Ectodermal cell (in vitro differentiated cells): ENCODE measurements around the gene KLK11.

Experiments
- H3K27ac ChIP-seq: 2 replicates; pipeline ENCODE4 v1.7.0; 2013; ENCODE audit warnings: mild to moderate bottlenecking, low read depth, low read length; ENCODE audit not compliant: insufficient read depth, poor library complexity, severe bottlenecking
- H3K27me3 ChIP-seq: 2 replicates; pipeline ENCODE4 v1.7.0; 2013; ENCODE audit warnings: mild to moderate bottlenecking, low read length; ENCODE audit not compliant: insufficient read depth, control insufficient read depth, poor library complexity, severe bottlenecking
- H3K36me3 ChIP-seq: one replicate; pipeline ENCODE4 v1.7.0; 2013; ENCODE audit warnings: low read length; ENCODE audit not compliant: control insufficient read depth, insufficient read depth
- H3K4me1 ChIP-seq: one replicate; pipeline ENCODE4 v1.7.0; 2013; ENCODE audit warnings: low read length; ENCODE audit not compliant: control insufficient read depth, insufficient read depth
- H3K4me3 ChIP-seq: 2 replicates; pipeline ENCODE4 v1.7.0; 2013; ENCODE audit warnings: low read depth, low read length, control low read depth; ENCODE audit not compliant: insufficient read depth
- H3K9me3 ChIP-seq: 2 replicates; pipeline ENCODE4 v1.7.0; 2013; ENCODE audit warnings: mild to moderate bottlenecking, low read length, moderate library complexity; ENCODE audit not compliant: control insufficient read depth
- WGBS, 2 experiments: methylation state at CpG; one replicate each; pipeline ENCODE4 v1.1.7; 2013; ENCODE audit warnings: missing lambda C conversion rate in 2 of 2; 5-methylcytosine and 5-hydroxymethylcytosine counted together

The KLK11 gene

DNA sequence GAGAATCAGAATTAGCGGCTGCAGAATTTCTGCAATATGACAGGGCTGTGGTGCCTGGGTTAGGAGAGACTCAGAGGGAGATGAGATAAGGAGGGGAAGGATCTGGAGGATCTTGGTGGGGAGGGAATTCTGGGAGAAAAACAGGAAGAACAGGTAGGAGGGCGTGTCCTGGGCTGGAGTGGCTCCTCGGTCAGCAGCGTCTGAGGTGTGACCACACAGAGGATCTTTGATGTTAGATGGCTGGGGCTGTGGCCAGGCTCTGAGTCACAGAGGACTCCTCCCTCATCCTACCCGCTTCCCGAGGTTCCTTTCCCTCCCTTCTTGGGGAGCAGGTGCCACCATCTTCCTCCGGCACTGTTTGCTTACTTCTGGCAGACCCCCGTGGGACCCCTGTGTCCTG, 50.6 kb downstream of the KLK11 start:
- H3K4me1 ChIP-seq = peaks cover 14% of the 10 kb centered on the region
- WGBS, 2 experiments = 56 to 59% methylated on average over 8 of the region's 8 CpGs
- no peak overlapping the region for H3K27ac ChIP-seq
- no peak overlapping the region for H3K4me3 ChIP-seq
- H3K9me3 ChIP-seq = no peaks in the 10 kb centered on the region
- H3K27me3 ChIP-seq = peaks cover 1% of the 10 kb centered on the region
- no peaks in the 10 kb centered on the region for H3K36me3 ChIP-seq

- peaks cover 10% of the 10 kb centered on the region for H3K4me1 ChIP-seq
- no peaks in the 10 kb centered on the region for H3K36me3 ChIP-seq
- no peaks in the 10 kb centered on the region for H3K9me3 ChIP-seq
- 56 to 64% methylated on average over 7 to 8 of the region's 9 CpGs for WGBS, 2 experiments
- no peak overlapping the region for H3K27ac ChIP-seq
- H3K27me3 ChIP-seq = no peaks in the 10 kb centered on the region
- H3K4me3 ChIP-seq = no peak overlapping the region
Measured at GRCh38 chr19:50974702-50975556, 51.5 kb downstream of the KLK11 start.

GRCh38 chr19:50972795-50973376, 53.5 kb downstream of the KLK11 start:
- Histone ChIP-seq H3K36me3 (no peaks in the 10 kb centered on the region), H3K27ac (no peak overlapping the region), H3K4me3 (no peak overlapping the region), H3K9me3 (no peaks in the 10 kb centered on the region), H3K4me1 (peaks cover 4% of the 10 kb centered on the region), H3K27me3 (no peaks in the 10 kb centered on the region)
- WGBS, 2 experiments = 85 to 86% methylated on average over 9 of the region's 9 CpGs
